ENCODE data around the gene MROH7.

Gene MROH7

GRCh38 chr1:54653036-54653435 lies 11.4 kb downstream of the MROH7 start:
- no peak for DNase-seq

- no peak for DNase-seq
Measured at GRCh38 chr1:54658164-54658913, 16.8 kb downstream of the MROH7 start.

DNA sequence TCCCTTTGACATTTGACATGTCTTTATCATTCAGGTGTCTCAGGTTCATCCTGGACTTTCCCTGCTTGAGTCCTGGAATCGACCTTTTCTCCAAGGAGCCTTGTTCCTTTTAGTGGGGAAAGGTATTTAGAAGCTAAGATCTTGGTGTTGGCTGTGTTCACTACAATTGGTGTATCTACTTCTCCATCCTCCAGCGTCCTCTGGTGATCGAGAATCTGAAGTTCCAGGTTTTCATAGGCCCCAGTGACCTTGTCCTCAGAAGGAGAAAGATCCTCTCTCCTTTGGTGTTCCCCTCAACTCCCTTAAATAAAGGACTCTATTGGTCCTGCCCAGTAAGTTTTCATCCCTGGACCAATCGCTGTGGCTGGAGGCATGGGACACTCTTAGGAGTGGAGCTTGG lies 22.1 kb downstream of the MROH7 start:
- DNase-seq: no peak

- DNase-seq: no peak
Measured at GRCh38 chr1:54664364-54664763, 22.8 kb downstream of the MROH7 start.

GRCh38 chr1:54665852-54666251 lies 24.3 kb downstream of the MROH7 start:
- DNase-seq: no peak

DNA sequence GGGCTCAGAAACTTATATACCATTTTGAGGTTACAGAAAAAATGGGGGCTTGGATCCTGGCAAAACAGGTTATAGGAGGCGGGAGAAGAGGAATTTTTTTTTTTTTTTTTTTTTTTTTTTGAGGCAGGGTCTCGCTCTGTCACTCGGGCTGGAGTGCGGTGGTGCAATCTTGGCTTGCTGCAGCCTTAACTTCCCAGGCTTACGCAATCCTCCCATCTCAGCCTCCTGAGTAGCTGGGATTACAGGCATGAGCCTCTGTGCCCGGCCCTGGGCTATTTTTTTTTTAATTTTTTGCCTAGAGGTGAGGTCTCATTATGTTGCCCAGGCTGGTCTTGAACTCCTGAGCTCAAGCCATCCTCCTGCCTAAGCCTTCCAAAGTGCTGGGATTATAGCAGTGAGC lies 24.7 kb downstream of the MROH7 start:
- no peak for DNase-seq

DNA sequence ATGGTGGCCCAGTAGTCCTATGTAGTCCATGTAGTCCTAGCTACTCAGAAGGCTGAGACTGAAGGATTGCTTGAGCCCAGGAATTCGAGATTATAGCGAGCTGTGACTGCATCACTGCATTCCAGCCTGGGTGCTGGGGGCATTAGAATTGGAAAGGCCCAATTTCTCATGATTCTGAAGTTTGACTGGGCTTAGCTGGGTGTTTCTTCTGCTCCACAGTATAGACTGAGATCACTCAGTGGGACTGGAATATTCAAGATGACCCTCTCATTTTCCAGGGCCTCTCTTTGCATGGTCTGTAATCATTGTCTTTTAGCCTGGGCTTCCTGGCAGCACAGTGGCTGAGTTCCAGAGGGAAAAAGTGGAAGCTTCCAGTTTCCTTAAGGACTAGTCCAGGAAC lies 26.2 kb downstream of the MROH7 start:
- no peak for DNase-seq

- no peak for DNase-seq
Measured at GRCh38 chr1:54668567-54668966, 27.0 kb downstream of the MROH7 start.

GRCh38 chr1:54671985-54672608 lies 30.5 kb downstream of the MROH7 start:
- peak; percentile 77 to 78 for DNase-seq

GRCh38 chr1:54678776-54679643 lies 37.4 kb downstream of the MROH7 start:
- no peak for DNase-seq

DNA sequence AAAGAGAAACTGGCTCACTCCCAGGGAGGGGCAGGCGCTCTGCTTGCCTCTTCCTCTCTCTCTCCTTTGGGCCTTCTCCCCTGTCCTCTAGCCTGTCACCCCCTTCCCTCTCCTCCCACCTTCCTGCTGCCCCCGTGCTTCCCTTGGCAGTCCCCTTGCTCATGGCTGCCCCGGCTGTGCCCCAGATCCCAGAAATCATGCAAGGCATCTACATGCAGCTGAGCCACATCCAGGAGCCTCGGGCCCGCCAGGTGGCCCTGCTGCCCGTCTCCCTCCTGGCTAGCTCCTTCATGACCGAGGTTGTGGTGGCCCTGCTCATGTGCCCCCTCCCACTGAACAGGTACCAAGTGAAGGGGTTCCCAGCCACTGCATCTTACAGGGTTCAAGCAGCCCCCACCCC lies 38.1 kb downstream of the MROH7 start:
- DNase-seq: no peak

GRCh38 chr1:54680387-54680786 lies 38.8 kb downstream of the MROH7 start:
- DNase-seq: no peak

- no peak for DNase-seq
Measured at GRCh38 chr1:54681358-54681757, 39.8 kb downstream of the MROH7 start.

DNA sequence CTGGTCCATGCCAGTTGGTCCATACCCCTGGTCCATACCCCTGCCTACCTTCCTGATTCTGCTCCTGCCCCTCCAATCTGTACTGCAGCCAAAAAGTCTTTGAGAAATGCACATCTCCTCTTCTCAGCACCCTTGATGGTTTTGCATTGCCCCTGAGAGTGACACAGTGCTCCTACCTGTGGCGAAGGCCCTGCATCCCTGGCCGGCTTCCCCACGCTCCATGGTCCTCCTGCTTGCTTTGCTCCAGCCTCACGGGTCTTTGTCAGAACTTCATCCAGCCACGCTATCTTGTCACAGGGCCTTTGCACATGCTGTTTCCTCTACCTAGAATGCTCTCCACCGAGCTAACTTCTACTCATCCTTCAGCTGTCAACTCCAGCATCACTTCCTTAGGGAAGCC lies 41.9 kb downstream of the MROH7 start:
- DNase-seq: no peak

DNA sequence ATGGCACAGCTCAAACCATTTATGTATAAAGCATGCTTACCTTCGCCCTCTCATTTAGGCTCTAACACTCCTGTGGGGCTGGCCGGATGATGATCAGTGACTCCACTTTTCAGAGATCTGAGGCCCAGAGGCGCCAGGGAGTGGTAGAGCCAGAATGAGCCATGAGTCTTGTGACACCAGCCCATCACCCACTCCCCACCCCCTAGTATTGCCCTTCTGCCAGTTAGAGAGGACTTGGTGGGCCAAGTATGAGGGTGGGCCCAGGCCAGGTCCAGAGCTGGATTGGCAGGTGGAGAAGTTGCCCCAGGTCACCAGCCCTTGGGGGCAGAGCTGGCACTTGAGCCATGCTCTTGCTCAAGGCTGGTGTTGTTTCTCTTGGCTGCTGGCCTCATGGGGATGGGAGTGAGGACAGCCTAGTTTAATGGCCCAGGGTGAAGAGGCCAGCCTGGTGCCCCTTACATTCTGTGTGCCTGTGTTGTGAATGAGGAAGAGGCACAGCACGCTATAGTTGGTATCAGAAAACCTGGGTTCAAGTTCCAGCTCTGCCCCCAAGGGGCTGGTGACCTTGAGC lies 43.8 kb downstream of the MROH7 start:
- no peak for DNase-seq

GRCh38 chr1:54686155-54686554 lies 44.6 kb downstream of the MROH7 start:
- DNase-seq: no peak

GRCh38 chr1:54694771-54695170 lies 53.2 kb downstream of the MROH7 start:
- DNase-seq: no peak

DNA sequence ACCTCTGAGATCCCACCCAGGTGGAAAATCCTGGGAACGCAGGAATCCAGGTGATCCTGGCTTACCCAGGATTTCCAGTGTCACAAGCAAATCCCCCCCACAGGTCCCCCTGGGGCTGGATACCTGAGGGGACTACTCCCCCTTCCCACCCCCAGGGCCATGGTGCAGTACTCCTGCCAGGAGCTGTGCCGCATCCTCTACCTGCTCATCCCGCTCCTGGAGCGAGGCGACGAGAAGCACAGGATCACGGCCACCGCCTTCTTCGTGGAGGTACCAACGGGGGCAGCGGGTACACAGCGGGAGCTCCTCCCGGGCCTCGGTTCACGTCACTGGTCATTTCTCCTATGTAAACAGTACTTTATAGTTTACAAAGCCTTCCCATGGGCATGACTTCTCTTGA lies 53.6 kb downstream of the MROH7 start:
- no peak for DNase-seq

- DNase-seq: no peak
Measured at GRCh38 chr1:54695764-54696163, 54.2 kb downstream of the MROH7 start.

GRCh38 chr1:54696262-54696661 lies 54.7 kb downstream of the MROH7 start:
- DNase-seq: no peak

DNA sequence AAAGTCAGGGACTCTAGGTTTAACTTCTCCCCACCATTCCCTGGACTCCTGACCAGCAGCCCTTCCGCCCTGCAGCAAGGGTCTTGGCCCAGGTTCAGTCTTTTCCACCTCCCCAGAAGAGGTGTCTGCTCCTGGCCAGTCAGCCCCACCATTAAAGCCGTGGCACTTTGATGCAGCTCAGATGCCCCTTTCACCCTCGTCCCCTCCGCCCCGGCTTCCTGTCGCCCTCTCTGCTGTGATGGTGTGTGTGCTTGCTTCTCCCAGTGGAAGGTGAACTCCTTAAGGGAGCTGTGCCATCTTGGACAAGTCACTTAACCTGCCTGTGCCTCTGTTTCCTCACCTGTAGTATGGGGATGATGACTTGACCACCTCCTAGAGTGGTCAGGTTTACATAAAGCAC lies 56.3 kb downstream of the MROH7 start:
- DNase-seq: no peak

DNA sequence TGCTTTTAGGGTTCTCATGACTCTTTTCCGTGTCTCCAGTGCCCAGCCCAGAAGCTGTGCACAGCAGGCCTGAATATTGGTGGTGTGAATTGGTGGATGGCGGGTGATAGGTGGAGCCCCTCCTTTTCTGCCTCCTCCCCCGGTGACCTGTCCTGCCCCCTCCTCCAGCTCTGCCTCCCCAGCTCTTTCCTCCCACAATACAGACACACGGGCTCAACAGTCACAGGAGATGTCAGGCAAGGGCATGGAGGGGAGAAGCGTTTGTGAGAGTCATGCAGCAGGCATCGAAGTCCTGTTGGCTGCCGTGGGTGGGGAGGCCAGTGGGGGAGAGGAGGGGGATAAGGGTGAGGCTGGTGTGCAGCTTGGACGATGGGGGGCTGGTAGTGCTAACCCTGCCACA lies 56.8 kb downstream of the MROH7 start:
- no peak for DNase-seq

DNA sequence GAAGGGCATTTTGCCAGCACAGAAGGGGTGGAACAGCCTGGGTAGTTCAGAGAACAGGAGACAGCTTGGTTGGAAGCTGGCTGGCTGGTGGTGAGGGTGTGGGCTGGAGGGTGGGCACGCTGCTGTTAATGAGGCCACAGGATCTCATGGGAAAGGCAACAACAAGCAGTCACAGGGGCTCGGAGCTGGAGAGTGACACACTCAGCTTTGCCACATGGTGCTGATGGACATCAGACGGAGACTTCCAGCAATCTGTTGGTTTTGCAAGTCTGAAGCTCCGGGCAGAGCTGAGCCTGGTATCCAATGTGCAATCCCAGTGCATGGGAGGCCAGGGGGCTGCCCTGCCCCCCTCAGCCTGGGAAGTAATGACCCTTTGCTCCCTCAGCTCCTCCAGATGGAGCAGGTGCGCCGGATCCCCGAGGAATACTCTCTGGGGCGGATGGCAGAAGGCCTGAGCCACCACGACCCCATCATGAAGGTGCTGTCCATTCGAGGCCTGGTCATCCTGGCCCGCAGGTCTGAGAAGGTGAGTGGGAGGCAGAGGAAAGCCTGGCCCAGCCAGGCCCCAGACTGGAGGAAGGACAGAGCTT lies 58.4 kb downstream of the MROH7 start:
- DNase-seq: no peak

Measured in stimulated activated CD4-positive, alpha-beta T cell treated with anti-CD3 and anti-CD28 coated beads, Interleukin-2, amount 100 ng/mL, for 24 hours (primary cell).